Measurements from ENCODE around the gene RALY.

The RALY gene

GRCh38 chr20:34084227-34084923 is 90.7 kb downstream of the RALY start:
- DNase-seq, result no peak

GRCh38 chr20:34085544-34086040 is 91.9 kb downstream of the RALY start:
- no peak for DNase-seq

GRCh38 chr20:34088305-34089174 is 94.8 kb downstream of the RALY start:
- no peak for DNase-seq

GRCh38 chr20:34089175-34089479 is 95.4 kb downstream of the RALY start:
- no peak for DNase-seq

- DNase-seq, result peak; percentile 82
Observed at GRCh38 chr20:34089655-34090345, 96.1 kb downstream of the RALY start.

- DNase-seq, result no peak
Observed at GRCh38 chr20:34090645-34091044, 96.9 kb downstream of the RALY start.

GRCh38 chr20:34091637-34092200 is 98.0 kb downstream of the RALY start:
- no peak for DNase-seq

- no peak for DNase-seq
Observed at GRCh38 chr20:34093895-34094294, 100.2 kb downstream of the RALY start.

GRCh38 chr20:34095825-34096224 is 102.1 kb downstream of the RALY start:
- no peak for DNase-seq

GRCh38 chr20:34096699-34097444 is 103.2 kb downstream of the RALY start:
- no peak for DNase-seq

- DNase-seq, result no peak
Observed at GRCh38 chr20:34098570-34098969, 104.9 kb downstream of the RALY start.

GRCh38 chr20:34099675-34100074 is 106.0 kb downstream of the RALY start:
- no peak for DNase-seq

- no peak for DNase-seq
Observed at GRCh38 chr20:34100576-34100975, 106.9 kb downstream of the RALY start.

GRCh38 chr20:34102342-34102741 is 108.6 kb downstream of the RALY start:
- DNase-seq, result no peak

GRCh38 chr20:34104059-34104458 is 110.3 kb downstream of the RALY start:
- no peak for DNase-seq

- no peak for DNase-seq
Observed at GRCh38 chr20:34105978-34106675, 112.4 kb downstream of the RALY start.

- no peak for DNase-seq
Observed at GRCh38 chr20:34108616-34109174, 115.0 kb downstream of the RALY start.

- no peak for DNase-seq
Observed at GRCh38 chr20:34109442-34109841, 115.7 kb downstream of the RALY start.

GRCh38 chr20:34110025-34110744 is 116.5 kb downstream of the RALY start:
- DNase-seq, result no peak

- DNase-seq, result no peak
Observed at GRCh38 chr20:34110745-34111641, 117.3 kb downstream of the RALY start.
